K562 (cell line): ENCODE results near the gene ROBO1. TPM values are rescaled to one million over a fixed set of nuclear protein-coding genes. Genes with fewer than 3 reads are reported as not detected.

Source experiments
- ATAC-seq: fragments of 200-7000 bp; cut with Tn5 transposase; 3 replicates; pipeline ENCODE4 v1.9.1; 2020; ENCODE audit warnings: moderate library complexity
- BruUV-seq: library from RNA; stranded (reverse); fragments of 400-500 nt; replicated peaks from 2 replicates; lab custom pipeline; 2021; lab: Mats Ljungman, UMichigan
- CTCF ChIA-PET: fragments of 300-600 bp; formaldehyde crosslinking; extraction: SDS; loops from one replicate; lab custom pipeline; 2021; ENCODE audit warnings: low intra/inter-chr PET ratio; lab: Yijun Ruan, JAX
- POLR2A ChIA-PET: fragments of 300-600, 350-650 bp; sonication (Branson Sonifier 250); formaldehyde crosslinking; extraction: SDS; loops from one replicate; lab custom pipeline; 2021; ENCODE audit warnings: antibody characterized with exemption, inconsistent platforms; lab: Yijun Ruan, JAX
- DNase-seq, 4 experiments: peaks; one replicate each; pipeline versions ENCODE4 v3.0.0 to v3.0.0-alpha.2; 2011 to 2018; ENCODE audit warnings: low spot score in 3 of 4, mixed read lengths in 3 of 4; ENCODE audit errors: extremely low read depth in 1 of 4
- FAIRE-seq: peaks from 2 replicates; lab custom pipeline; 2011; peaks lifted over from hg19 to GRCh38; lab: Jason Lieb, UNC
- H2AFZ ChIP-seq: 2 replicates; pipeline ENCODE4 v1.6.0; 2011; ENCODE audit warnings: low read depth, low read length, control low read depth, inconsistent platforms
- H3K27ac ChIP-seq: fragments of 200-600 bp; 3 replicates; pipeline ENCODE4 v1.8.0; 2011; ENCODE audit warnings: low read depth, mild to moderate bottlenecking, control low read depth, inconsistent platforms, low read length, moderate library complexity, mixed read lengths; ENCODE audit errors: extremely low read depth
- H3K27me3 ChIP-seq, 2 experiments: fragments of 300-600 bp in 1 of 2; 2 replicates in 1 of 2; 3 replicates in 1 of 2; pipeline versions ENCODE4 v1.6.0 to v1.8.0; 2011; ENCODE audit warnings: inconsistent platforms in 2 of 2, low read length in 2 of 2, mild to moderate bottlenecking in 1 of 2, mixed read lengths in 1 of 2, moderate library complexity in 1 of 2; ENCODE audit not compliant: control insufficient read depth in 2 of 2, insufficient read depth in 2 of 2
- H3K36me3 ChIP-seq: fragments of 300-600 bp; 3 replicates; pipeline ENCODE4 v1.8.0; 2011; ENCODE audit warnings: mild to moderate bottlenecking, low read length, inconsistent platforms; ENCODE audit not compliant: control insufficient read depth, insufficient read depth
- H3K4me1 ChIP-seq, 2 experiments: fragments of 200-600 bp in 1 of 2; replicated peaks in 1 of 2; 2 replicates in 1 of 2; 3 replicates in 1 of 2; pipeline versions ENCODE4 v1.5.1 to v1.8.0; 2011; ENCODE audit warnings: inconsistent platforms in 2 of 2, low read length in 2 of 2, mild to moderate bottlenecking in 1 of 2, mixed read lengths in 1 of 2, moderate library complexity in 1 of 2; ENCODE audit not compliant: control insufficient read depth in 2 of 2, insufficient read depth in 2 of 2
- H3K4me2 ChIP-seq: 2 replicates; pipeline ENCODE4 v1.6.1; 2011; ENCODE audit warnings: low read length, control low read depth, inconsistent platforms, mixed read lengths; ENCODE audit not compliant: insufficient read depth
- H3K4me3 ChIP-seq: fragments of 200-600 bp; sonication (generic), shearing (Covaris generic); 2 replicates; pipeline ENCODE4 v1.5.1; 2016; ENCODE audit warnings: control low read depth, inconsistent platforms
- H3K79me2 ChIP-seq: fragments of 200-600 bp; 3 replicates; pipeline ENCODE4 v1.8.0; 2011; ENCODE audit warnings: low read length, inconsistent platforms; ENCODE audit not compliant: control insufficient read depth, insufficient read depth
- H3K9ac ChIP-seq, 2 experiments: 2 replicates each; pipeline versions ENCODE4 v1.6.0 to v1.6.1; 2011; ENCODE audit warnings: low read depth in 2 of 2, low read length in 2 of 2, control low read depth in 1 of 2, inconsistent platforms in 1 of 2, mild to moderate bottlenecking in 1 of 2, mixed read lengths in 1 of 2; ENCODE audit not compliant: insufficient read depth in 1 of 2
- H3K9me1 ChIP-seq: one replicate; pipeline ENCODE4 v1.6.0; 2011; ENCODE audit warnings: inconsistent platforms, mild to moderate bottlenecking, low read length, moderate library complexity; ENCODE audit not compliant: control insufficient read depth, insufficient read depth
- H3K9me3 ChIP-seq: replicated peaks from 2 replicates; pipeline ENCODE4 v1.5.1; 2011; ENCODE audit warnings: low read depth, low read length, inconsistent platforms; ENCODE audit not compliant: control insufficient read depth, insufficient read depth
- H4K20me1 ChIP-seq: replicated peaks from 2 replicates; pipeline ENCODE4 v1.6.1; 2011; ENCODE audit warnings: low read length, inconsistent platforms, mixed read lengths; ENCODE audit not compliant: control insufficient read depth, insufficient read depth
- DACH1 ChIP-seq: fragments of 450-650 bp; IDR thresholded peaks from 2 replicates; pipeline ENCODE4 v1.6.1; 2018; ENCODE audit not compliant: partially characterized antibody
- ELF4 ChIP-seq: fragments of 450-650 bp; formaldehyde crosslinking; IDR thresholded peaks from 2 replicates; pipeline ENCODE4 v1.4.0; 2022; ENCODE audit warnings: missing genetic modification characterization
- GABPB1 ChIP-seq: sonication (generic); formaldehyde crosslinking; IDR thresholded peaks from 2 replicates; pipeline ENCODE4 v1.8.0; 2022; ENCODE audit warnings: mild to moderate bottlenecking, missing genetic modification reagents
- JUNB ChIP-seq: fragments of 450-650 bp; formaldehyde crosslinking; conservative IDR thresholded peaks from 2 replicates; pipeline ENCODE4 v1.4.0; 2020; ENCODE audit warnings: mild to moderate bottlenecking
- KDM5B ChIP-seq: fragments of 200-600 bp; sonication (generic); IDR thresholded peaks from 2 replicates; pipeline ENCODE4 v1.6.1; 2012; ENCODE audit warnings: low read depth, mild to moderate bottlenecking, moderate library complexity, low read length, control low read depth, inconsistent platforms; ENCODE audit not compliant: insufficient replicate concordance
- NR0B1 ChIP-seq: fragments of 450-650 bp; IDR thresholded peaks from one replicate; pipeline ENCODE4 v1.6.1; 2018; ENCODE audit warnings: mild to moderate bottlenecking, moderate library complexity; ENCODE audit not compliant: partially characterized antibody
- NRF1 ChIP-seq, 2 experiments: fragments of 450-650 bp; IDR thresholded peaks in 1 of 2; conservative IDR thresholded peaks in 1 of 2; 2 replicates each; pipeline ENCODE4 v1.6.1; 2014; ENCODE audit warnings: mild to moderate bottlenecking in 2 of 2
- PHTF2 ChIP-seq: fragments of 250-450 bp; sonication (Bioruptor Pico); IDR thresholded peaks from 2 replicates; pipeline ENCODE4 v1.5.0; 2021; ENCODE audit warnings: mild to moderate bottlenecking
- RBM17 ChIP-seq: fragments of 200-400 bp; formaldehyde crosslinking; IDR thresholded peaks from 2 replicates; pipeline ENCODE4 v1.6.1; 2017; ENCODE audit warnings: low read depth, mild to moderate bottlenecking, low read length, borderline replicate concordance
- SMAD1 ChIP-seq: fragments of 150-350 bp; IDR thresholded peaks from 2 replicates; pipeline ENCODE4 v1.6.1; 2014; ENCODE audit warnings: low read length, low read depth; ENCODE audit not compliant: partially characterized antibody
- UBTF ChIP-seq, 2 experiments: IDR thresholded peaks; 2 replicates each; pipeline ENCODE4 v1.6.1; 2012; ENCODE audit warnings: improper control_type of control experiment in 2 of 2, low read depth in 2 of 2, low read length in 2 of 2, borderline replicate concordance in 1 of 2
- ZBTB26 ChIP-seq: fragments of 450-650 bp; formaldehyde crosslinking; IDR thresholded peaks from 2 replicates; pipeline ENCODE4 v1.4.0; 2022; ENCODE audit warnings: missing genetic modification characterization
- ZFP91 ChIP-seq: sonication (generic); formaldehyde crosslinking; IDR thresholded peaks from 2 replicates; pipeline ENCODE4 v1.8.0; 2022; ENCODE audit warnings: mild to moderate bottlenecking, missing genetic modification reagents
- ZNF274 ChIP-seq: IDR thresholded peaks from 2 replicates; pipeline ENCODE4 v1.6.1; 2011; ENCODE audit warnings: low read depth, mild to moderate bottlenecking, low read length, moderate library complexity, borderline replicate concordance
- WGBS: fragments of 100-300 bp; shearing (Covaris generic); methylation state at CpG from one replicate; pipeline ENCODE4 v1.1.6; 2016; ENCODE audit warnings: low coverage, mixed read lengths; ENCODE audit not compliant: insufficient coverage; ENCODE audit errors: missing lambda C conversion rate; 5-methylcytosine and 5-hydroxymethylcytosine counted together
- in situ Hi-C: fragments of 300-500 bp; cut with MboI; formaldehyde crosslinking; loops from 4 replicates; pipeline ENCODE4 v1.15.0; 2018; ENCODE audit warnings: inconsistent platforms, mixed read lengths
- intact Hi-C: fragments of 100-400 bp; cut with micrococcal nuclease; formaldehyde crosslinking; loops from 2 replicates; pipeline ENCODE4 v1.14.2; 2022
- polyA plus RNA-seq, 8 experiments: library from polyadenylated mRNA; depleted of rRNA in 4 of 8; stranded (reverse) in 5 of 8; unstranded in 3 of 8; fragments of >200 nt; fragmentation: Nextera tagmentation in 2 of 8; fragmentation: Illumina TruSeq in 1 of 8; extraction: Ambion mirVana in 2 of 8; extraction: Trizol in 1 of 8; gene quantifications; 2 replicates each; pipeline versions ENCODE4 v1.2.1 to v1.2.3, GENCODE V29; 2011 to 2014; ENCODE audit warnings: inconsistent platforms in 1 of 8, missing spikeins in 1 of 8
- total RNA-seq, 7 experiments: library from RNA; depleted of rRNA in 6 of 7; stranded (reverse); fragments of >200 nt in 6 of 7; fragmentation: Illumina TruSeq in 2 of 7; extraction: Trizol in 2 of 7; gene quantifications; 2 replicates each; pipeline versions ENCODE4 v1.2.1 to v1.2.3, GENCODE V29; 2011 to 2021; ENCODE audit warnings: low replicate concordance in 1 of 7

Gene ROBO1
- total and polyA plus RNA-seq, 9 of the 15 experiments (the other 6 are each of a cell fraction or from before 2014, with no cell fraction given), result 0.01 to 0.53 (median 0.17) TPM; not detected in 5

GRCh38 chr3:79310016-79310415 lies 457.8 kb downstream of the ROBO1 start:
- Histone ChIP-seq H3K27me3 (no peaks in the 10 kb centered on the region), H3K4me3 (no peak overlapping the region), H3K9ac (no peak overlapping the region), H3K9me1 (no peaks in the 10 kb centered on the region), H2AFZ (no peak overlapping the region), H3K4me1 (no peaks in the 10 kb centered on the region), H3K27ac (no peak overlapping the region), H3K9me3 (no peaks in the 10 kb centered on the region), H3K79me2 (no peaks in the 10 kb centered on the region), H3K4me2 (no peak overlapping the region), H3K36me3 (no peaks in the 10 kb centered on the region), H4K20me1 (no peaks in the 10 kb centered on the region)
- TF ChIP-seq KDM5B (no peak), SMAD1 (no peak), DACH1 (no peak), ZFP91 (CRISPR knock-in tag) (no peak), ZNF274 (no peak), UBTF (IDR thresholded peaks at IDR 0.05; ENCODE audit: borderline replicate concordance in 1 of 2, low read depth in 2 of 2, low read length in 2 of 2) (no peak), NRF1 (conservative IDR thresholded peaks at IDR 0.05 in 1 of 2, IDR thresholded peaks at IDR 0.05 in 1 of 2) (no peak), ELF4 (CRISPR knock-in tag) (no peak), PHTF2 (CRISPR knock-in tag) (no peak), JUNB (CRISPR knock-in tag) (no peak), GABPB1 (CRISPR knock-in tag) (no peak), RBM17 (no peak), NR0B1 (no peak), ZBTB26 (CRISPR knock-in tag) (no peak)
- intact Hi-C loops (no loop called here), in situ Hi-C loops (no loop called here)
- DNase-seq, result no peak
- no peak for FAIRE-seq
- ChIA-PET CTCF (no interaction called here), POLR2A (no interaction called here)
- WGBS, result 11% methylated on average over 1 of the region's 1 CpG
- no peak for ATAC-seq
- no TSS peak for BruUV-seq
